CD4-positive, alpha-beta T cell treated with Interleukin-17A for 1 hour (primary cell): ENCODE data around the gene OR2J3.
"Not testable (repeated sequence)": the region's sequence is repeated elsewhere in the genome, so short reads cannot be mapped to it uniquely, and the experiment has no call there.

Experiments
- DNase-seq: peaks from one replicate; pipeline ENCODE4 v3.0.0-alpha.2; 2020

The OR2J3 gene

GRCh38 chr6:29107758-29108157 is at the start of gene OR2J3:
Gene OR2J3 (plus strand): TSS chr6:29108058. CDS start chr6:29111891, 3,833 bp downstream.
- no peak for DNase-seq

DNA sequence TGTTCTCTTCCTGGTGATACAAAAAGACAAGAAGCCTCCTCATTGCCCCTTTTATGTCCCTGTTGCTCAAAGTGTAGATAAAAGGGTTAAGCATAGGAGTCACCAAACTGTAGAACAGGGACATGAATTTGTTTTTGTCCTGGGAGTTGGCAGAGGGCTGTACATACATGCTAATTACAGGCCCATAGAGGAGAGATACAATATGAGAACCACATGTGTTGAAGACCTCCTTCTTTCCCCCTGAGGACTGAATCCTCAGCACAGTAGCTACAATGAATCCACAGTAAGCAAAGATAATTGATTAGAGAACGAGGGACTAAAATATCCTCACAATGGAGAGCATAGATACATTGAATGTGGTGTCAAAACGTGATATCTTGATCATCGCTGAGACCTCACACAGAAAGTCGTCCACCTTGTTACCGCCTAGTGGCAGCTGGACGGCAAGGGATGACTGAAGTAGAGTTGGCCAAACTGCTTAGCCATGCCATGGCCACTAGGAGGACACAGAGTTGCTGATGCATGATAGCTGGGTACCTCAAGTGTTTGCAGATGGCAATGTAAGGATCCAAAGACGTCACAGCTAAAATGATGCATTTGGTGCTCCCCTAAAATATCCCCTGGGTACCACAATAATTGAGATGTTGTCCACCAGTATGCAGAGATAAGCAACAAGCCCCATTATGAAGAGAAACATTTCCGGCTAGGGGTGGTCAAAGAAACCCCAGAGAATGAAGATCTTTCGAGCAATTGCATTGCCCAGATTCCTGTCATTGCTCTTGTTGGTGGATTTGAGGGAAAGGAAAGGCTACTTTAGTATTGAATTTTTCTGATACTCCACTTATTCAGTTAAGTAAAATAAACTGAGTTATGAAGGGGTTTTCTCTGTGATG is 35.8 kb upstream of the OR2J3 start:
- peak; percentile 0 for DNase-seq

DNA sequence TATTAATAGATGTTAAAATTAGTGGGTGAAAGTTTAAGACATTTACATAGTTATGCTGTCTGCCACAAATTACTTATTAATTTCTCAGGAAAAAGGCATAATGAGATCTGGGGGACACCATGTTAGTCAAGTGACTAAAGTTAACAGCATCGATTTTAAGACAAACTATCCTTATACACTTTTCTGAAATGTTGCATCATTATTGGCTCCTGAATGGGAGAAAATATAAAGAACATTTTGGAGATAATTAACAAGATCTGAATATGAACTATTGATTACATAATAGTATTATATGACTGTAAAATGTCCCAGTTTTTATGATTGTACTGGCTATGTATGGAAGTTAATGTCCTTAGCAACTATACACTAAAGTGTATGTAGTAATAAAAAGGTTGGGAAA is 28.7 kb upstream of the OR2J3 start:
- no peak for DNase-seq

DNA sequence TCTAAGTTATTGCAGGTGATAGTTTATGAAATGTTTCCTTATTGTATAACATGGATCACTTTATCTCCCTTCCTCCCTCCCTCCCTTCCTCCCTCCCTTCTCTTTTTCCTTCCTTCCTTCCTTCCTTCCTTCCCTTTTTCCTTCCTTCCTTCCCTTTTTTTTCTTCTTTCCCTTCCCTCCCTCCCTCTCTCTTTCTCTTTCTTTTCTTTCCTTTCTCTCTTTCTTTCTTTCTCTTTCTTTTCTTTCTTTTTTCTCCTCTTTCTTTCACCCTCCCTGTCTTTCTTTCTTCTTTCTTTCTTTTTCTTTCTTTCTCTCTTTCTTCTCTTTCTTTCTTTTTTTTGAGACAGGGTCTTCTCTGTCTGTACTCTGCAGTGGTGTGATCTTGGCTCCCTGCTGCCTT is 26.5 kb upstream of the OR2J3 start:
- DNase-seq, result no peak

DNA sequence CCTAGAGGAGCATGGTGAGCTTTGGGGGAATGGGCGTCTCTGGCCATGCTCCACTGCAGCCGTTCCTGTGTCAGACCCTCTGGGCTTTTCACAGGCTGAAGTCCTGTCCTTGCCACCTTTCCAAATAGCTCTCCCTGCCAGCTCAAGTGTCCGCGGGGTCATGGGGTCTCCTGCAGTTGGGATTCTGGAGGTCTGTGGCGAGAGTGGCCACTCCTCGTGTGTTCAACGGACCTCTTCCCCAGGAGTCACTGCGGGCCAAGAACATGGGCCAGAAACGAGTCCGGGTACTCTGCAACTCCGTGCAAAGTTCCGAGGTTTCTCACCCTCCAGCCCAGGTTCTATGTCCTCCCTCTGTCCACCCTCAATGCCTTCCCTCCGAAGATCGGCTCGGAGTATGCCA is 25.4 kb upstream of the OR2J3 start:
- DNase-seq, result no peak

GRCh38 chr6:29087213-29087612 is 20.6 kb upstream of the OR2J3 start, which contains the start of gene OR2B3:
Gene OR2B3 (minus strand): TSS chr6:29087313. CDS start chr6:29087248, 65 bp downstream.
- DNase-seq, result no peak

GRCh38 chr6:29092957-29093356 is 14.9 kb upstream of the OR2J3 start:
- no peak for DNase-seq

DNA sequence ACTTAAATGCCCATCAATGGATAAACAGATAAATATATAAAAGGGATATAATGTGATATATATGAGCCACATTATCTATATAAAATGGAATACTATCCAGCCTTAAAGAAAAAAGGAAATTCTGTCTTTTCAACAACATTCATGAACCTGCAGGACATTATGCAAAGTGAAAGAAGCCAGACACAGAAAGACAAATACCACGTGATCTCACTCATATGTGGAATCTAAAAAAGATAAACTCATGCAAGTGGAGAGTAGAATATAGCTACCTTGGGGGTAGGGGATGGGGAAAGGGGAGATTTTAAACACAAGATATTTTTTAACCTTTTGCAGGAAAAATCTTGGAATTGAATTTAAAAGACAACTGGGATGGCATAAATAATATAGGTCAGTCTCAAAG is 10.1 kb upstream of the OR2J3 start:
- DNase-seq, result no peak

- no peak for DNase-seq
Observed at GRCh38 chr6:29099190-29099589, 8.7 kb upstream of the OR2J3 start, which contains the start of gene OR2J1. Gene OR2J1 (plus strand): TSS chr6:29099490. CDS start chr6:29100943, 1,453 bp downstream.

- DNase-seq, result no peak
Observed at GRCh38 chr6:29112135-29112534, 4.3 kb downstream of the OR2J3 start.

GRCh38 chr6:29114964-29115363 is 7.1 kb downstream of the OR2J3 start:
- DNase-seq, result not testable (repeated sequence)

GRCh38 chr6:29129326-29130012 is 21.6 kb downstream of the OR2J3 start:
- no peak for DNase-seq

GRCh38 chr6:29130644-29131043 is 22.8 kb downstream of the OR2J3 start:
- DNase-seq, result no peak

DNA sequence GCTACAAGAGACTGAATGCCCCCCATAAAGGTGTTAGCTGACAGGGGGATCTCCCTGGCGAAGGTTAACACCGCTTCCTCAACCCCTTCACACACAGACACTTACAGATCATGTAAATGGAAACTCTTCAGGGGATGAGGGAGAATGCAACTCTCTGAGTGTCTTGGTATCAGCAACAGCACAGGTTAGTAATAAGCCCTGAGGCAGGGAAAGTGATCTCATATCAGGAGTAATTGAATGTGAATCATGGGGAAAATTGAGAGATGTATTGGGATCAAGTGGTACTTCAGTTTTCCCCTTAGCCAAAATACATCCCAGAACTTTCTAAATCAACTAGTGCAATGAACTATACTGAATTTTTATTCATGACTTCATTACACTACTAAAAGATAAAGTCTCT is 23.8 kb downstream of the OR2J3 start:
- DNase-seq, result no peak

DNA sequence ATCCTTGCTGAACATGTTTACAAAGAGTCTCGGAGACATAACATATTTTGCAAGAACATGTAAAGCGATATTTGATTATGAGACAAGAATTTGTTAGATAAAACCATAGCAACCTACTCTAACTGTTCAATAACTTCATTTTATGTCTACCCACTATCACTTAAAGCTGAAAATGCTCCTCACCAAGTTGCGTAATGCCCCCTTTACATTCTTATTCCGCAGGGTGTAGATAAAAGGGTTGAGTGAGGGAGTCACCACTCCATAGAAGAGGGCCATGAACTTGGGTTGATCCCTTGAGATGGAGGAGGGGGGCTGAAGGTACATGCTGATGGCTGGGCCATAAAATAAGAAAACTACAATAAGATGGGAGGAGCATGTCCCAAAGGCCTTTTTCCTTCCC is 29.9 kb downstream of the OR2J3 start:
- no peak for DNase-seq

DNA sequence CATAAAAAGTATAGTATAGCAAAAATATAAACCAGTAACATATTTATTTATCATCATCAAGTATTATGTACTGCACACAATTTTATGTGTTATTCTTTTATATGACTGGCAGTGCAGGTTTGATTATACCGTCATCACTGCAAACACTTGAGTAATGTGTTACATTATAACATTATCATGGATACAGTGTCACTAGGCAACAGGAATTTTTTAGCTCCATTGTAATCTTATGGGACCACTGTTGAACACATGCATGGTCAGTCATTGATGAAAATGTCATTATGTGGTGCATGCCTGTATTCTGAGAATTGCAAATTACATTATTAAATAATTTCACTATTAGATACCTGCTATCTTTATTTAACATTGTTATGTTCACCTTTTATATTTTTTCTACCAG is 33.7 kb downstream of the OR2J3 start:
- DNase-seq, result no peak

GRCh38 chr6:29142309-29142708 is 34.5 kb downstream of the OR2J3 start:
- no peak for DNase-seq

DNA sequence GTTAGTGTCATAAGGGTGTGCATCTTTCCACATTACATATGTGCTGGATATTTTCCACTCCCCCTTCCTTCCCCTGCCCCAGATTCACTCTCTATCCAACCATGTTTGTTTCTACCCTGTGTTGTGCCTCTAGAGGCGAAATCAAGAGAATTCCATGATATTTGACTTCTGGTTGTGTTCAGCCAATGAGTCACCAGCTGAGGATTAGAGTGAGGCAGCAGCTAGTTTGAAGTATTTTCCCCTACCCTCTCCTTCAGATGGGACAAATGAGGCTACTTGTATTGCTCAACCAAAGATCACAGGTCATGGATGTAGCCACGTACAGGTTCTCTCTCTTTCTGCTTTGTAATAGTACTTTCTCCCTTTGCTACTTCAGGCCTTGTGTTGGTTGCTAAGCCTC is 38.3 kb downstream of the OR2J3 start:
- DNase-seq, result no peak

GRCh38 chr6:29147074-29147473 is 39.2 kb downstream of the OR2J3 start:
- DNase-seq, result no peak

GRCh38 chr6:29149444-29149843 is 41.6 kb downstream of the OR2J3 start:
- DNase-seq, result not testable (repeated sequence)

- DNase-seq, result no peak
Observed at GRCh38 chr6:29153083-29153482, 45.2 kb downstream of the OR2J3 start.

- not testable (repeated sequence) for DNase-seq
Observed at GRCh38 chr6:29155182-29155581, 47.3 kb downstream of the OR2J3 start.

DNA sequence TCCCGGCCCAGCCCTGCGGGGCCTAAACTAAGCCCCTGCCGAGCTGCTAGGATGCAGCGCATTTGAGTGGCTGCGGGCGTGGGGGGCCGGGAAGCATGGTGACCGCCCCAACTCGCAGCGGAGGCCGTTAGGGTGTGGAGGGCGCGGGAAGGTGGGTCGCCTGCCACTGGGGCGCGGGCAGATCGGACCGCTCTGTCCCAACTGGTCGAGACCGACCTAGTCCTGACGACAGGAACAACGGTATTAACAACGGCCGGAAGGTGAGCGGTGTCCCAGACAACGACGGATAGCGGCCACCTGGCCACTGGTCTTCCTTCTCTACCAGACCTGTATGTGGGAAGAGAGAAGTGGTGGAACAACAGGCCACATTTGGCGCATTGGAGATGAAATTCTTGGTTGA is 52.1 kb downstream of the OR2J3 start:
- DNase-seq, result not testable (repeated sequence)
